CD8-positive, alpha-beta memory T cell (primary cell): ENCODE data around the gene RASSF3. TPM values are rescaled to one million over a fixed set of nuclear protein-coding genes. Genes with fewer than 3 reads are reported as not detected.

Experiments used
- CTCF ChIA-PET: fragments of 350-600 bp; sonication (Branson Sonifier 250); formaldehyde crosslinking; loops from one replicate; lab custom pipeline; 2021; ENCODE audit warnings: antibody characterized with exemption; lab: Charles Lee
- POLR2A ChIA-PET: fragments of 350-600 bp; sonication (Branson Sonifier 250); formaldehyde crosslinking; loops from one replicate; lab custom pipeline; 2021; ENCODE audit warnings: antibody characterized with exemption; lab: Charles Lee
- DNase-seq, 5 donors: peaks; one replicate each; pipeline versions ENCODE4 v3.0.0 to v3.0.0-alpha.2; 2020 to 2022; ENCODE audit warnings: mixed read lengths in 1 of 5
- H3K27ac ChIP-seq: one replicate; pipeline ENCODE4 v1.7.0; 2013; ENCODE audit warnings: low read depth, mild to moderate bottlenecking, low read length, moderate library complexity
- H3K27me3 ChIP-seq: 2 replicates; pipeline ENCODE4 v1.7.0; 2013; ENCODE audit warnings: low read length, mild to moderate bottlenecking; ENCODE audit not compliant: insufficient read depth, poor library complexity, severe bottlenecking
- H3K36me3 ChIP-seq: 2 replicates; pipeline ENCODE4 v1.7.0; 2013; ENCODE audit warnings: mild to moderate bottlenecking, low read length, moderate library complexity; ENCODE audit not compliant: insufficient read depth
- H3K4me1 ChIP-seq: 2 replicates; pipeline ENCODE4 v1.7.0; 2013; ENCODE audit warnings: mild to moderate bottlenecking, low read length, moderate library complexity; ENCODE audit not compliant: insufficient read depth
- H3K4me3 ChIP-seq: 2 replicates; pipeline ENCODE4 v1.7.0; 2013; ENCODE audit warnings: mild to moderate bottlenecking, low read length
- H3K9me3 ChIP-seq: 2 replicates; pipeline ENCODE4 v1.7.0; 2013; ENCODE audit warnings: mild to moderate bottlenecking, low read length
- H3K27ac Mint-ChIP-seq, 8 donors: one replicate each; pipeline ENCODE4 v1.8.0; 2020 to 2021; ENCODE audit warnings: mixed read lengths in 8 of 8, mild to moderate bottlenecking in 6 of 8, inconsistent platforms in 3 of 8, moderate library complexity in 3 of 8
- H3K27me3 Mint-ChIP-seq, 2 donors: one replicate each; pipeline ENCODE4 v1.8.0; 2020 to 2021; ENCODE audit warnings: mixed read lengths in 2 of 2, mild to moderate bottlenecking in 1 of 2, moderate library complexity in 1 of 2
- H3K36me3 Mint-ChIP-seq, 3 donors: one replicate each; pipeline ENCODE4 v1.8.0; 2020 to 2021; ENCODE audit warnings: mixed read lengths in 3 of 3, inconsistent platforms in 1 of 3, mild to moderate bottlenecking in 1 of 3
- H3K4me1 Mint-ChIP-seq, 3 donors: one replicate each; pipeline ENCODE4 v1.8.0; 2020 to 2021; ENCODE audit warnings: mixed read lengths in 3 of 3, inconsistent platforms in 1 of 3, mild to moderate bottlenecking in 1 of 3
- H3K4me3 Mint-ChIP-seq, 7 donors: one replicate each; pipeline ENCODE4 v1.8.0; 2020 to 2021; ENCODE audit warnings: mixed read lengths in 7 of 7, mild to moderate bottlenecking in 6 of 7, moderate library complexity in 4 of 7, inconsistent platforms in 2 of 7
- H3K9me3 Mint-ChIP-seq, 5 donors: one replicate each; pipeline ENCODE4 v1.8.0; 2020 to 2022; ENCODE audit warnings: mixed read lengths in 5 of 5, mild to moderate bottlenecking in 3 of 5, moderate library complexity in 2 of 5, inconsistent platforms in 1 of 5
- polyA plus RNA-seq: library from polyadenylated mRNA; unstranded; fragments of 300-500 nt; fragmentation: Illumina TruSeq; gene quantifications from one replicate; pipeline ENCODE4 v1.2.3, GENCODE V29; 2021
- total RNA-seq, 2 experiments: library from RNA; stranded (reverse); gene quantifications; one replicate each; pipeline ENCODE4 v1.2.3, GENCODE V29; 2021

RASSF3 gene
- total and polyA plus RNA-seq, 3 experiments from 2014 or later = 4.0 to 59.2 (median 58.2) TPM

DNA sequence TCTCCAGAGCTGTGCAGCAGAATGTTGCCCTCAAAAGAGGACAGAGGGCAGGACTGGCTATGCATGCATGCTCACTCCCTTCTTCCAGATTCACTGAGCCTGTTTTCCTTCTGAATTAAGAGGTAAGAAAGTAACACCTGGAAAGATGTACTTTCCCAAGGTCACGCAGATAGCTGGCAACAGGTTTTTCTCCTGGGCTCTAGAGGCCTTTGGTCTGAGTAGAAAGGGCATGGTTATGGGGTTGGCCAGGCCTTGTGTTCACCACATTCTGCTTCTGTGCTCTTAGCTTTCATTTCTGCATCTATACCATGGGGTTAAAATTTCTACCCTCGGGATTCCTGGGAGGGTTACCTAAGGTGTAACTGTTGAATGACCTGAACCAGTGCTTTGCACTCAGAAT lies 57.5 kb downstream of the RASSF3 start:
- Mint-ChIP-seq H3K4me1 (peaks cover 88 to 94% (median 93%) of the 10 kb centered on the region in 3 donors), H3K36me3 (peaks cover 0 to 13% (median 4%) of the 10 kb centered on the region in 3 donors), H3K27me3 (no peaks in the 10 kb centered on the region), H3K4me3 (peak overlapping the region in 6 of 7 donors; percentile 26 to 94 (median 92)), H3K27ac (peak overlapping the region; percentile 70 to 99 (median 96)), H3K9me3 (no peaks in the 10 kb centered on the region)
- H3K36me3 ChIP-seq = no peaks in the 10 kb centered on the region
- ChIA-PET POLR2A (interaction anchor here (0.7 to 3.6 kb wide), 5 partner anchors 11 to 30 kb away, joined by 3 to 49 read pairs (median 5); no protein-coding TSS in a partner anchor), CTCF (interaction anchor here (0.9 to 5.0 kb wide), 6 partner anchors 14 to 119 kb away, joined by 3 to 78 read pairs (median 19); partner anchors contain the start of gene RASSF3)
- H3K27me3 ChIP-seq = no peaks in the 10 kb centered on the region
- H3K4me1 ChIP-seq = peaks cover 92% of the 10 kb centered on the region
- peak overlapping the region; percentile 41 for H3K27ac ChIP-seq
- no peaks in the 10 kb centered on the region for H3K9me3 ChIP-seq
- DNase-seq = no peak
- peak overlapping the region; percentile 30 for H3K4me3 ChIP-seq

DNA sequence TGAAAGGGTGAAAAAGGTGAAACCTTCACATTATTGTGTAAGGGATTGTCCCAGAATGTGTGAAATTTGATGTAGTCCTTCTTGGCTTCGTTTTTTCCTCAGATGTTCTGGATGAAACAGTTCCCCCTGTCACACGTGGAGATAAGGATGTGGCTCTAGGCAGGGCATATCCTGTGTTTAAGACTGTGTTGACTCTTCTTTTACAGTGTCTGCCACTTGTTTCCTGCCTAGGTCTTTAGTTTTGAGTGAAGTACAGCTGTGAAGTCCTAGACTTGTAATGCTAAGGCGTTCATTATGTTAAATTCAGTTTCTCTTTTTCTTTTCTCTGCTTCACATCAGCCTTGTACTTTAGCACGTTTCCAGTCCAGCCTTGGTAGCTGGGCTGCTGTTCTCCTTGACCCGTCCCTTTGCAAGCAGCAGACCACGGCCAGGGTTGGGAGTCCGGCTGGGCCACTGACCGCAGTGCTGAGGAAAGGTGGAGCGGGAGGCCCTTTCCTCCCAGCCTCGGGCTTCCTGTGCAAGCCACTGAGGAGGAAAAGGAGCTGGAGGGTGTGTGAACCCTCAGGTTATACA lies 59.1 kb downstream of the RASSF3 start:
- Histone ChIP-seq H3K36me3 (no peaks in the 10 kb centered on the region), H3K9me3 (no peaks in the 10 kb centered on the region), H3K4me3 (peak overlapping the region; percentile 66), H3K4me1 (peaks cover 99% of the 10 kb centered on the region), H3K27me3 (no peaks in the 10 kb centered on the region), H3K27ac (peak overlapping the region; percentile 79)
- Mint-ChIP-seq H3K4me3 (peak overlapping the region; percentile 85 to 94 (median 92)), H3K27ac (peak overlapping the region; percentile 91 to 99 (median 96)), H3K36me3 (peaks cover 0 to 9% (median 6%) of the 10 kb centered on the region in 3 donors), H3K9me3 (no peaks in the 10 kb centered on the region), H3K27me3 (no peaks in the 10 kb centered on the region), H3K4me1 (peaks cover 93 to 96% (median 95%) of the 10 kb centered on the region in 3 donors)
- POLR2A ChIA-PET = interaction anchor here (0.5 to 3.6 kb wide), 11 partner anchors 10 to 216 kb away, joined by 3 to 49 read pairs (median 6); partner anchors contain the start of gene RASSF3
- CTCF ChIA-PET = interaction anchor here (0.8 to 5.0 kb wide), 13 partner anchors 12 to 120 kb away, joined by 3 to 78 read pairs (median 4); partner anchors contain the start of gene RASSF3
- peak; percentile 28 to 85 (median 70) for DNase-seq

DNA sequence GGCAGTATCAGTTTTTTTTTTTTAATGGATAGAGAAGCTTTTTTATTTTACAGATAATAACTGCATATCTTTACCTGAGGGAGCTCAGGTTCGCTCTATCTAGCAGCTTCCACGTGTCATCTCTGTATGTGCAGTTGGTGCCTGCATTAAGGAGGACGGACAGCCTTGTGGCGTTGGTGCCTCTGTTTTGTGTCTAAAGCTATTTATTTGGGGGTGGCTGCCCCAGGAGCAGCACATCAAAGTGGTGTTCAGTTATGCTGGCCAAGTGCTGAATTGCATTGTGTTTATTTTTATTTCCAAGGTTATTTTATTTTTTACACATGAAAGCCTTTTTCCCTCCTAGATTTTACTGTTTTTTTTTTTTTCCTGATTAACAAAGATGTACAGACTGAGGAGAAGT lies 59.7 kb downstream of the RASSF3 start:
- Histone ChIP-seq H3K27ac (peak overlapping the region; percentile 79), H3K27me3 (no peaks in the 10 kb centered on the region), H3K9me3 (no peaks in the 10 kb centered on the region), H3K4me1 (peaks cover 94% of the 10 kb centered on the region), H3K4me3 (peak overlapping the region; percentile 66), H3K36me3 (no peaks in the 10 kb centered on the region)
- Mint-ChIP-seq H3K4me1 (peaks cover 93 to 96% (median 95%) of the 10 kb centered on the region in 3 donors), H3K4me3 (peak overlapping the region; percentile 85 to 94 (median 92)), H3K36me3 (peaks cover 0 to 9% (median 6%) of the 10 kb centered on the region in 3 donors), H3K27me3 (no peaks in the 10 kb centered on the region), H3K27ac (peak overlapping the region; percentile 91 to 99 (median 96)), H3K9me3 (no peaks in the 10 kb centered on the region)
- CTCF ChIA-PET = interaction anchor here (0.8 to 5.0 kb wide), 12 partner anchors 11 to 121 kb away, joined by 3 to 78 read pairs (median 4); partner anchors contain the start of gene RASSF3
- POLR2A ChIA-PET = interaction anchor here (0.6 to 3.6 kb wide), 11 partner anchors 9 to 216 kb away, joined by 3 to 49 read pairs (median 6); partner anchors contain the start of gene RASSF3
- peak in 2 of 5 donors; percentile 31 to 39 for DNase-seq

DNA sequence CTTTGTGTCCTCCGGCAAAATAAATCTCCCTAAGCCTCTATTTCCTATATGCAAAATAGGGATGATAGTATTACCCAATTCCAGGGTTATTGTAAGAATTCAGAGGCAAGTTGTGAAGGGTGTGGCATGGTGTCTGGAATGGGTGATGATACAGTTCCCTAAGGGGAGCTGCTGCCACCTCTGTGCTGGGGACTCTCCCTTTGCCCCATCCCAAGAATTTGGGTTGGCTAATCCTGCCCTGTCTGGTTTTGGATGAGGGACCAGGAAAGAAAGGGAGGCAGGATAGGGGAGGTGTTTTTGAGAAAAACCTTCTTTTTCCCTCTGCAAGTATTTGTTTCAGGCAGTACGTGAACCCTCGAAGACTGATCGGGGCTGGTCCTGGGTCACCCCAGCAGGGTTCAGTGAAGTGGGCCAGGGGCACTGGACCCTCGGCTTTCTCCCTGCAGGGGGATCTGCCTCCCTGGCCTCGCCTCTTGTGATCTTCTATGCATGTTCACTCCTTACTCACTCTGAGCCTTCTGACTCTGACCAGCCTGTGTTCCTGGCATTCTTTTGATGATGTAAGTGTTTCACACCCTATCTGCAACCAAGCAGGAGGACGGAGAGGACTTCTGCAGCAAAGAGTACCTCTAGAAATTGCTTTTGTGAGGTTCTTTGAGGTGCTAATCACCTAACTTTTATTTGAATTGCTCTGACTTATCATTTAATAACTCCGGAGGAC lies 60.8 kb downstream of the RASSF3 start:
- peak overlapping the region; percentile 66 for H3K4me3 ChIP-seq

DNA sequence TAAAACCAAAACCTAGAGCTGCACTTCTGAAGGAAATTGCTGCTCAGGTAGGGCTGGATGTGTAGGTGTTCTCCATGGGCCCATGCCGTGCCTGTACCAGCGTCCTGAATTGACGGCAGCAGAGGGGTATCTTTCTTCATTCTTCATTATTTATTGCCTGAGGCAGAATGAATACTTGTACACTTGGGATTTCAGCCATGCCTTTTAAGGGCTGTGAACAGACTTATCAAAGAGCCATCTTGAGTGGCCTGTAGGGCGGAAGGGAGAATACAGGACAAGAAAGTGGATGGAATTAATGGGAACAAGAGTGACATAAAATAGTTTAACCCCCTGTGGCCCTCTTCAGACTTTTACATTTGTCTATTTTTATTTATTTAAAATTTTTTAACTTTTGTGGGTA lies 61.4 kb downstream of the RASSF3 start:
- no peaks in the 10 kb centered on the region for H3K27me3 Mint-ChIP-seq
- peak overlapping the region; percentile 91 to 99 (median 96) for H3K27ac Mint-ChIP-seq
- H3K4me1 Mint-ChIP-seq = peaks cover 88 to 95% (median 92%) of the 10 kb centered on the region in 3 donors
- ChIA-PET POLR2A (interaction anchor here (1.8 kb wide), 1 partner anchor 9 kb away, joined by 3 read pairs; no protein-coding TSS in a partner anchor), CTCF (interaction anchor here (1.1 kb wide), 1 partner anchor 61 kb away, joined by 3 read pairs; the partner anchor contains the start of gene RASSF3)
- Histone ChIP-seq H3K4me1 (peaks cover 94% of the 10 kb centered on the region), H3K36me3 (no peaks in the 10 kb centered on the region), H3K9me3 (no peaks in the 10 kb centered on the region), H3K27me3 (no peaks in the 10 kb centered on the region), H3K27ac (no peak overlapping the region), H3K4me3 (peak overlapping the region; percentile 66)
- no peak for DNase-seq
- H3K4me3 Mint-ChIP-seq = peak overlapping the region; percentile 85 to 94 (median 91)
- H3K9me3 Mint-ChIP-seq = no peaks in the 10 kb centered on the region
- peaks cover 0 to 12% (median 5%) of the 10 kb centered on the region in 3 donors for H3K36me3 Mint-ChIP-seq

More for the DNA sequence above, 60.8 kb downstream of the RASSF3 start:
- H3K36me3 Mint-ChIP-seq = peaks cover 0 to 12% (median 6%) of the 10 kb centered on the region in 3 donors
- H3K4me1 Mint-ChIP-seq = peaks cover 92 to 96% (median 95%) of the 10 kb centered on the region in 3 donors
- H3K4me3 Mint-ChIP-seq = peak overlapping the region; percentile 85 to 94 (median 92)
- H3K27ac Mint-ChIP-seq = peak overlapping the region; percentile 91 to 99 (median 96)
- no peaks in the 10 kb centered on the region for H3K27me3 Mint-ChIP-seq
- Histone ChIP-seq H3K9me3 (no peaks in the 10 kb centered on the region), H3K36me3 (no peaks in the 10 kb centered on the region), H3K4me1 (peaks cover 94% of the 10 kb centered on the region), H3K27me3 (no peaks in the 10 kb centered on the region), H3K27ac (peak overlapping the region; percentile 27)
- ChIA-PET POLR2A (interaction anchor here (0.7 to 1.8 kb wide), 2 partner anchors 9 to 10 kb away, joined by 3 read pairs; no protein-coding TSS in a partner anchor), CTCF (interaction anchor here (3.9 to 5.0 kb wide), 2 partner anchors 10 to 61 kb away, joined by 25 to 78 read pairs; partner anchors contain the start of gene RASSF3)
- no peaks in the 10 kb centered on the region for H3K9me3 Mint-ChIP-seq
- no peak for DNase-seq

DNA sequence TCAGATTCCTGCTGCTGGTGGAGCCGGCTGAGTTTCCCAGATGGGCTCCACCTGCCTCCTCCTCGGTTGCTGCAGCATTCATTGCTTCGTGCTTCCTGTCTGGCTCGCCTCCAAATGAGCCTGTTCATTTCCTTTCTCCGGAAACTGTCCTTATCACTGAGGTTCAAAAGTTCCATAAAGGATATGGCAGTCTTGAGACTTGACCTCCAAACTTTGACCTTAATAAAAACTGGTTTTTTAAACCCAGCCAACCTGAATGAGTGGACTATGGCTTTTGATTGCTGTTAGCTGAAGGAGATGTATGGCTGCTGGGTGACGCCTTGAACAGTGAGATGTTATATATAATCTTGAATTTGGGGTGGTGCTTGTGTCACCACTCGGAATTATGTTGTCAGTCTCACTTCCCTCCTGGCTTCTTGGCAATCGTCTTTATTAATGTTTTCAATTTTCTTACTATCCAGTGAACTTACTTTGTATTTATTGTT lies 62.7 kb downstream of the RASSF3 start:
- Histone ChIP-seq H3K9me3 (no peaks in the 10 kb centered on the region), H3K27ac (peak overlapping the region; percentile 57), H3K4me3 (peak overlapping the region; percentile 45), H3K27me3 (no peaks in the 10 kb centered on the region), H3K36me3 (no peaks in the 10 kb centered on the region), H3K4me1 (peaks cover 94% of the 10 kb centered on the region)
- POLR2A ChIA-PET = interaction anchor here (1.2 to 2.6 kb wide), 2 partner anchors 25 to 63 kb away, joined by 3 to 16 read pairs; partner anchors contain the start of gene RASSF3
- H3K36me3 Mint-ChIP-seq = peaks cover 0 to 15% (median 3%) of the 10 kb centered on the region in 3 donors
- peak overlapping the region; percentile 51 to 86 (median 76) for H3K4me3 Mint-ChIP-seq
- H3K4me1 Mint-ChIP-seq = peaks cover 87 to 95% (median 92%) of the 10 kb centered on the region in 3 donors
- DNase-seq = peak; percentile 27 to 62 (median 49)
- H3K27me3 Mint-ChIP-seq = peaks cover 0 to 4% of the 10 kb centered on the region in 2 donors
- H3K9me3 Mint-ChIP-seq = no peaks in the 10 kb centered on the region
- CTCF ChIA-PET = interaction anchor here (1.0 kb wide), 1 partner anchor 11 kb away, joined by 3 read pairs; no protein-coding TSS in a partner anchor
- H3K27ac Mint-ChIP-seq = peak overlapping the region; percentile 87 to 99 (median 94)
